ENCODE results near the gene GRAMD1A.
"Not testable (repeated sequence)": the region's sequence is repeated elsewhere in the genome, so short reads cannot be mapped to it uniquely, and the experiment has no call there.

Gene GRAMD1A

GRCh38 chr19:35009424-35010415, 9.6 kb downstream of the GRAMD1A start:
- in situ Hi-C loops (cut with MboI; ENCODE audit: low sequenced_read_pairs, unreplicated experiment), result no loop called here
- DNase-seq (ENCODE audit: low spot score), result no peak
- no peak for TF ChIP-seq CTCF (IDR thresholded peaks at IDR 0.05; ENCODE audit: borderline replicate concordance, control extremely low read depth, extremely low read depth, insufficient read depth, missing control alignments)

- no peak for TF ChIP-seq CTCF (IDR thresholded peaks at IDR 0.05; ENCODE audit: borderline replicate concordance, control extremely low read depth, extremely low read depth, insufficient read depth, missing control alignments)
- in situ Hi-C loops (cut with MboI; ENCODE audit: low sequenced_read_pairs, unreplicated experiment), result no loop called here
- no peak for DNase-seq (ENCODE audit: low spot score)
These were observed 11.1 kb downstream of the GRAMD1A start for GRCh38 chr19:35011091-35011689.

- no peak for TF ChIP-seq CTCF (IDR thresholded peaks at IDR 0.05; ENCODE audit: borderline replicate concordance, control extremely low read depth, extremely low read depth, insufficient read depth, missing control alignments)
- in situ Hi-C loops (cut with MboI; ENCODE audit: low sequenced_read_pairs, unreplicated experiment), result no loop called here
These were observed 11.9 kb downstream of the GRAMD1A start for GRCh38 chr19:35011737-35012682.

GRCh38 chr19:35013041-35013819, 13.1 kb downstream of the GRAMD1A start:
- in situ Hi-C loops (cut with MboI; ENCODE audit: low sequenced_read_pairs, unreplicated experiment), result no loop called here
- peak; percentile 92 for DNase-seq (ENCODE audit: low spot score)
- peak; percentile 83 for TF ChIP-seq CTCF (IDR thresholded peaks at IDR 0.05; ENCODE audit: borderline replicate concordance, control extremely low read depth, extremely low read depth, insufficient read depth, missing control alignments)

More at GRCh38 chr19:35011737-35012682, 11.9 kb downstream of the GRAMD1A start:
- DNase-seq (ENCODE audit: low spot score), result no peak

DNA sequence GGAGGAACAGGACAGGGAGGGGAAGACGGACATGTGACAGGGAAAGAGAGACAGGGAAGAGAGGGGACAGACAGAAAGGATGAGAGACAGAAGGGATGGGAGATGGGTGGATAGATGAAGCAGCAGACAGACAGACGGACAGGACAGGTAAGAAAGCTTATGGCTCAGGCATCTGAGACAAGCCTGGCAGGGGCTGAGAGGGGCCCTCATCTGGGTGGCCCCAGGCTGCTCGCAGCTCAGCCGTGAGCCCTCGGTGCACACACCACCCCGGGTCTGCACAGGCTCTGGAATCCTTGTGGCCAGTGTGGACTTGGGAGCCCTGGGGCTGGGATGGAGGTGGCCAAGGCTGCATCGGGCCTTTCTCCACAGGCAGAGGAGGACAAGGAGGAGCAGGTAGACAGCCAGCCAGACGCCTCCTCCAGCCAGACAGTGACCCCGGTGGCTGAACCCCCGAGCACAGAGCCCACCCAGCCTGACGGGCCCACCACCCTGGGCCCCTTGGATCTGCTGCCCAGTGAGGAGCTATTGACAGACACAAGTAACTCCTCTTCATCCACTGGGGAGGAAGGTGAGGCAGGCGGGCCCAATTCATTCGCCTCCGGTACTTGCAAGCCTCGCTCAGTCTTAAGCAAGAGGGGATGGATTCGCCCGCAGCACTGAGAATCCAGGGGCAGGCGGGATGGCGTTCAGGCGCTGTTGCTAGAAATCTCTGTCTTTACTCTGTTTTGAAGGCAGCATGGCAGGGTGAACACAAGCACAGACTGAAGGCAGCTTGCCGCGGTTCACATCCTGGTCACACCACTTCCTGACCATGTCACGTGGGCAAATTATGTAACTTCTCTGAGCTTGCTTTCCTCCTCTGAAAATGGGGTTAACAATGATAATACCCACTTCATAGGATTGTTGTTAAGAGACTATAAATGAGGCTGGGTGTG, 14.0 kb downstream of the GRAMD1A start:
- in situ Hi-C loops (cut with MboI; ENCODE audit: low sequenced_read_pairs, unreplicated experiment), result no loop called here
- no peak for DNase-seq (ENCODE audit: low spot score)
- no peak for TF ChIP-seq CTCF (IDR thresholded peaks at IDR 0.05; ENCODE audit: borderline replicate concordance, control extremely low read depth, extremely low read depth, insufficient read depth, missing control alignments)

DNA sequence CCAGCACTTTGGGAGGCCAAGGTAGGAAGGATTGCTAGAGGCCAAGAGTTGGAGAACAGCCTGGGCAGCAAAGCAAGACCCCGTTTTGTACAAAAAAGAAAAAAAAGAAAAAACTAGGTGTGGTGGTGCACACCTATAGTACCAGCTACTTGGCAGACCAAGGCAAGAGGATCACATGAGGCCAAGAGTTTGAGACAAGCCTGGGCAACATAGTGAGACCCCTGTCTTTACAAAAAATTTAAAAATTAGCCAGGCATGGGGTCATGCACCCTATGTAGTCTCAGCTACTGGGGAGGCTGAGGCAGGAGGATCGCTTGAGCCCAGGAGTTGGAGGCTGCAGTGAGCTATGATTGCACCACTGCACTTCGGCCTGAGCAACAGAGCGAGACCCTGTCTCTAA, 14.7 kb downstream of the GRAMD1A start:
- in situ Hi-C loops (cut with MboI; ENCODE audit: low sequenced_read_pairs, unreplicated experiment); DNase-seq (ENCODE audit: low spot score): not testable (repeated sequence)

All from GM13976 (cell line).